Liver (tissue), 9 donors: ENCODE data around the gene PATZ1. TPM values are rescaled to one million over a fixed set of nuclear protein-coding genes. Genes with fewer than 3 reads are reported as not detected.

Experiments used
- DNase-seq: peaks from one replicate; pipeline ENCODE4 v3.0.0-alpha.2; 2017; ENCODE audit warnings: low spot score
- H3K27ac ChIP-seq, 2 donors: one replicate each; pipeline ENCODE4 v1.7.0; 2013; ENCODE audit warnings: inconsistent platforms in 2 of 2, low read length in 2 of 2, control low read depth in 1 of 2, low read depth in 1 of 2, mild to moderate bottlenecking in 1 of 2
- H3K27me3 ChIP-seq, 4 donors: one replicate each; pipeline versions ENCODE4 v1.6.1 to v1.7.0; 2013; ENCODE audit warnings: low read length in 3 of 4, inconsistent platforms in 1 of 4, mild to moderate bottlenecking in 1 of 4, moderate library complexity in 1 of 4; ENCODE audit not compliant: control insufficient read depth in 4 of 4, insufficient read depth in 4 of 4
- H3K36me3 ChIP-seq, 4 donors: one replicate each; pipeline versions ENCODE4 v1.6.1 to v1.7.0; 2013; ENCODE audit warnings: low read length in 3 of 4, mild to moderate bottlenecking in 3 of 4, low read depth in 1 of 4, moderate library complexity in 1 of 4; ENCODE audit not compliant: control insufficient read depth in 4 of 4, insufficient read depth in 3 of 4
- H3K4me1 ChIP-seq, 4 donors: one replicate each; pipeline versions ENCODE4 v1.6.1 to v1.7.0; 2013; ENCODE audit warnings: low read length in 3 of 4, mild to moderate bottlenecking in 3 of 4, moderate library complexity in 1 of 4; ENCODE audit not compliant: control insufficient read depth in 4 of 4, insufficient read depth in 4 of 4
- H3K4me3 ChIP-seq, 3 donors: one replicate each; pipeline versions ENCODE4 v1.6.1 to v1.7.0; 2013; ENCODE audit warnings: low read length in 3 of 3, control low read depth in 1 of 3, low read depth in 1 of 3, mild to moderate bottlenecking in 1 of 3
- H3K9ac ChIP-seq, 2 donors: one replicate each; pipeline ENCODE4 v1.7.0; 2013; ENCODE audit warnings: low read length in 2 of 2, mild to moderate bottlenecking in 2 of 2, moderate library complexity in 2 of 2, control low read depth in 1 of 2, low read depth in 1 of 2
- H3K9me3 ChIP-seq, 4 donors: one replicate each; pipeline versions ENCODE4 v1.6.1 to v1.7.0; 2013; ENCODE audit warnings: low read length in 3 of 4; ENCODE audit not compliant: control insufficient read depth in 4 of 4
- ATF3 ChIP-seq: IDR thresholded peaks from 2 replicates; pipeline ENCODE4 v1.6.1; 2016; ENCODE audit warnings: antibody characterized with exemption
- CTCF ChIP-seq: fragments of 150-350 bp; IDR thresholded peaks from 2 replicates; pipeline ENCODE4 v1.5.1; 2017; ENCODE audit warnings: improper control_type of control experiment, low read depth, low read length; ENCODE audit not compliant: missing input control
- FOXA2 ChIP-seq: IDR thresholded peaks from 2 replicates; pipeline ENCODE4 v1.6.1; 2016; ENCODE audit warnings: antibody characterized with exemption
- GABPA ChIP-seq, 2 donors: IDR thresholded peaks in 1 of 2; conservative IDR thresholded peaks in 1 of 2; 2 replicates each; pipeline ENCODE4 v1.6.1; 2016; ENCODE audit warnings: antibody characterized with exemption in 2 of 2, mild to moderate bottlenecking in 1 of 2, moderate library complexity in 1 of 2
- HNF4A ChIP-seq, 2 donors: conservative IDR thresholded peaks; 2 replicates each; pipeline ENCODE4 v1.6.1; 2016; ENCODE audit warnings: antibody characterized with exemption in 2 of 2, mild to moderate bottlenecking in 2 of 2
- RAD21 ChIP-seq, 2 donors: IDR thresholded peaks; 2 replicates each; pipeline ENCODE4 v1.6.1; 2016; ENCODE audit warnings: antibody characterized with exemption in 2 of 2, mild to moderate bottlenecking in 2 of 2
- RXRA ChIP-seq, 2 donors: IDR thresholded peaks; 2 replicates each; pipeline ENCODE4 v1.6.1; 2017 to 2018; ENCODE audit warnings: antibody characterized with exemption in 2 of 2, mild to moderate bottlenecking in 1 of 2
- ZBTB33 ChIP-seq: IDR thresholded peaks from 2 replicates; pipeline ENCODE4 v1.6.1; 2016; ENCODE audit warnings: antibody characterized with exemption
- WGBS: extraction: QIAGEN DNeasy Blood & Tissue Kit; methylation state at CpG from one replicate; pipeline ENCODE4 v1.1.7; 2013; 5-methylcytosine and 5-hydroxymethylcytosine counted together
- polyA plus RNA-seq, 2 donors: library from polyadenylated mRNA; stranded (reverse) in 1 of 2; unstranded in 1 of 2; fragments of 200-250 nt in 1 of 2; fragments of >200 nt in 1 of 2; fragmentation: Nextera tagmentation in 1 of 2; extraction: Ambion mirVana in 1 of 2; gene quantifications; one replicate each; pipeline versions ENCODE4 v1.2.1 to v1.2.3, GENCODE V29; 2013 to 2015
- total RNA-seq, 2 donors: library from RNA; depleted of rRNA; stranded (reverse); fragments of >200 nt; gene quantifications; one replicate each; pipeline ENCODE4 v1.2.3, GENCODE V29; 2014
- donor health status: healthy.
- donor health status: healthy.
- donor health status: healthy.
- donor health status: healthy.
- donor health status: healthy.

Gene PATZ1
- total and polyA plus RNA-seq, 4 donors = 3.8 to 13.5 (median 10.1) TPM

GRCh38 chr22:31345331-31346254 is 553 bp downstream of the PATZ1 start:
- H3K9me3 ChIP-seq = no peaks in the 10 kb centered on the region
- H3K9ac ChIP-seq = no peak overlapping the region
- peaks cover 20 to 63% (median 47%) of the 10 kb centered on the region in 4 donors for H3K4me1 ChIP-seq
- H3K4me3 ChIP-seq = peak overlapping the region; percentile 42 to 91 (median 71)
- TF ChIP-seq RAD21 (IDR thresholded peaks at IDR 0.05) = peak; percentile 49 to 63
- peak; percentile 90 for TF ChIP-seq CTCF
- no peak for TF ChIP-seq FOXA2
- H3K27me3 ChIP-seq = no peaks in the 10 kb centered on the region
- peak; percentile 80 for DNase-seq
- H3K27ac ChIP-seq = peak overlapping the region; percentile 52 to 73
- H3K36me3 ChIP-seq = peaks cover 4 to 11% (median 7%) of the 10 kb centered on the region in 4 donors
- 7% methylated on average over 126 of the region's 126 CpGs for WGBS

DNA sequence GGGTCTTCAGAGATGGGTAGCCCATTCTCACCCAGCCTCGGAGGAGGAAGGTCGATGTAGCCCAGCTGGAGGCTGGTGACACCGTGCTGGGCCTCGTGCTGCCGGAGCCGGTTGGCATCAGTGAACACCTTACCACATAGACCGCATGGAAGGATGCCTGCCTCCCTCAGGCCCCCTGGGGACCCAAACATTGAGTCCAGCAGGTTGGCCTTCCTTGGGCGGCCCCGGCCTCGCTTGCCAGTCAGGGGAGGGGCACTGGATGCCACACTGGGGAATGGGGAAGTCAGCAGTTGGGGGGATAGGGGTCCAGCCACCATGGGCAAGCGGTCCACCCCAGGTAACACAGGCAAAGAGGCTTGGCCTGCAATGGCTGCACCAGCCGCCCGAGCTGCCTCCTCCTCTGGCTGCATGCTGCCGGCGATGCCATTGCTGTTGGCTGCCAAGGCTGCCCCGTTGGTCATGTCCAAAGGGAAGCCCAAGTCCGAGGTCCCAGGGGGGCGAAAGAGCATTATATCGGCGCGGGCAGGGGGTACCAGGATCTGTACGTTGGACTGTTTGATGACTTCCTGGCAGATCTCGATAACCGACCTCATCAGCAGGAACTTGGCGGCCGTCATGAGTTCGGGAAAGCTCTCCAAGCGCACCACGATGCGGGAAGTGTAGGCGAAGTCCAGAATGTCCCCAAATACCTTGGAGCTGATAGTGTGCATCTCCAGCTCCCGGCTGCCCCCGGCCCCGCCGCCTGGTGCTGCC is 1.4 kb downstream of the PATZ1 start:
- Histone ChIP-seq H3K36me3 (peaks cover 4 to 11% (median 7%) of the 10 kb centered on the region in 4 donors), H3K4me3 (peak overlapping the region; percentile 42 to 91 (median 69)), H3K9ac (peak overlapping the region in 1 of 2 donors; percentile 52), H3K4me1 (peaks cover 20 to 71% (median 52%) of the 10 kb centered on the region in 4 donors), H3K27me3 (no peaks in the 10 kb centered on the region), H3K9me3 (no peaks in the 10 kb centered on the region), H3K27ac (peak overlapping the region in 1 of 2 donors; percentile 47)
- WGBS = 56% methylated on average over 35 of the region's 35 CpGs
- DNase-seq = no peak
- TF ChIP-seq RXRA (IDR thresholded peaks at IDR 0.05) (no peak), FOXA2 (no peak), HNF4A (conservative IDR thresholded peaks at IDR 0.05) (no peak), ZBTB33 (no peak)

DNA sequence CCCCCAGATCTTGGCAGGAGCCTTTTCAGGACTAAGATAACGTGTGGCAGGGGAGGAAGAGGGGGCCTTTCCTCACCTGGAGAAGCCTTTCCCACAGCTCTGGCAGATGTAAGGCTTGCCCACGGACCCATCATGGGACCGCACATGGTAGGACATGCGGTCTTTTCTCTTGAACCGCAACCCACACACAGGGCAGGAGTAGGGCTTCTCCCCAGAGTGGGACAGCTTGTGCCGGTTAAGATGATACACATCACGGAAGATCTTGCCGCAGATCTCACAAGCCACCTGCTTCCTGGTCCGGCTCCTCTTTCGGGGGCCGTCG is 1.9 kb downstream of the PATZ1 start:
- Histone ChIP-seq H3K9ac (peak overlapping the region; percentile 8 to 52), H3K4me3 (peak overlapping the region in 1 of 3 donors; percentile 9), H3K36me3 (peaks cover 4 to 11% (median 7%) of the 10 kb centered on the region in 4 donors), H3K9me3 (no peaks in the 10 kb centered on the region), H3K27ac (no peak overlapping the region), H3K4me1 (peaks cover 24 to 76% (median 54%) of the 10 kb centered on the region in 4 donors), H3K27me3 (no peaks in the 10 kb centered on the region)
- 69% methylated on average over 12 of the region's 12 CpGs for WGBS
- DNase-seq = no peak
- no peak for TF ChIP-seq ATF3
- TF ChIP-seq ZBTB33 = no peak
- no peak for TF ChIP-seq GABPA (IDR thresholded peaks at IDR 0.05 in 1 of 2, conservative IDR thresholded peaks at IDR 0.05 in 1 of 2)
